ENCODE results near the gene NDUFS8.

- no peak for TF ChIP-seq CTCF (conservative IDR thresholded peaks at IDR 0.05; ENCODE audit: low read length)
- no peak for TF ChIP-seq EZH2phosphoT487 (IDR thresholded peaks at IDR 0.05; ENCODE audit: borderline replicate concordance)
Observed at GRCh38 chr11:68082481-68082880, 52.0 kb downstream of the NDUFS8 start.
